ENCODE results near the gene NWD2. TPM values are rescaled to one million over a fixed set of nuclear protein-coding genes. Genes with fewer than 3 reads are reported as not detected.
A peak's percentile ranks its signal among the peaks of the same experiment; 100 is the strongest.

The NWD2 gene
- polyA plus RNA-seq, 3 donors: not detected

GRCh38 chr4:37389366-37389765 is 144.8 kb downstream of the NWD2 start:
- Histone ChIP-seq H3K4me3 (replicated peaks in 1 of 3; ENCODE audit: low read depth in 2 of 3, low read length in 3 of 3) (no peak overlapping the region), H3K36me3 (replicated peaks in 1 of 2; ENCODE audit: control insufficient read depth in 1 of 2, insufficient read depth in 2 of 2, low read length in 2 of 2) (no peaks in the 10 kb centered on the region), H3K27me3 (ENCODE audit: control insufficient read depth in 2 of 2, insufficient read depth in 2 of 2, low read length in 2 of 2) (no peaks in the 10 kb centered on the region), H4K20me1 (ENCODE audit: insufficient read depth, low read length) (no peaks in the 10 kb centered on the region), H3K4me2 (replicated peaks; ENCODE audit: extremely low read depth, low read length, poor library complexity, severe bottlenecking) (no peak overlapping the region), H3K9me3 (replicated peaks in 1 of 2; ENCODE audit: control insufficient read depth in 1 of 2, insufficient read depth in 1 of 2, low read length in 2 of 2) (peaks cover 0 to 2% of the 10 kb centered on the region in 2 donors), H3K27ac (ENCODE audit: low read depth in 1 of 2, low read length in 2 of 2) (peak overlapping the region in 1 of 2 donors; percentile 35), H2AFZ (ENCODE audit: insufficient read depth, low read depth, low read length, poor library complexity, severe bottlenecking) (no peak overlapping the region), H3K4me1 (ENCODE audit: control insufficient read depth in 1 of 2, insufficient read depth in 2 of 2, low read length in 2 of 2) (peaks cover 41 to 43% of the 10 kb centered on the region in 2 donors), H3K9ac (ENCODE audit: insufficient read depth, low read length, poor library complexity, severe bottlenecking) (no peak overlapping the region), H3K79me2 (ENCODE audit: insufficient read depth, low read length) (no peaks in the 10 kb centered on the region)
- TF ChIP-seq, protein P1, sequence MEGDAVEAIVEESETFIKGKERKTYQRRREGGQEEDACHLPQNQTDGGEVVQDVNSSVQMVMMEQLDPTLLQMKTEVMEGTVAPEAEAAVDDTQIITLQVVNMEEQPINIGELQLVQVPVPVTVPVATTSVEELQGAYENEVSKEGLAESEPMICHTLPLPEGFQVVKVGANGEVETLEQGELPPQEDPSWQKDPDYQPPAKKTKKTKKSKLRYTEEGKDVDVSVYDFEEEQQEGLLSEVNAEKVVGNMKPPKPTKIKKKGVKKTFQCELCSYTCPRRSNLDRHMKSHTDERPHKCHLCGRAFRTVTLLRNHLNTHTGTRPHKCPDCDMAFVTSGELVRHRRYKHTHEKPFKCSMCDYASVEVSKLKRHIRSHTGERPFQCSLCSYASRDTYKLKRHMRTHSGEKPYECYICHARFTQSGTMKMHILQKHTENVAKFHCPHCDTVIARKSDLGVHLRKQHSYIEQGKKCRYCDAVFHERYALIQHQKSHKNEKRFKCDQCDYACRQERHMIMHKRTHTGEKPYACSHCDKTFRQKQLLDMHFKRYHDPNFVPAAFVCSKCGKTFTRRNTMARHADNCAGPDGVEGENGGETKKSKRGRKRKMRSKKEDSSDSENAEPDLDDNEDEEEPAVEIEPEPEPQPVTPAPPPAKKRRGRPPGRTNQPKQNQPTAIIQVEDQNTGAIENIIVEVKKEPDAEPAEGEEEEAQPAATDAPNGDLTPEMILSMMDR (IDR thresholded peaks at IDR 0.05): no peak
- Mint-ChIP-seq H3K36me3 (no peaks in the 10 kb centered on the region), H3K4me3 (no peak overlapping the region), H3K27me3 (ENCODE audit: low read depth in 3 of 3) (peaks cover 0 to 2% (median 0%) of the 10 kb centered on the region in 3 donors), H3K27ac (peak overlapping the region in 4 of 7 donors; percentile 33 to 83 (median 42)), H3K4me1 (peaks cover 42% of the 10 kb centered on the region), H3K9me3 (peaks cover 0 to 3% (median 0%) of the 10 kb centered on the region in 7 donors)
- intact Hi-C loops (cut with micrococcal nuclease): loop anchor here in 1 of 2 donors (5.0 kb wide), 1 partner anchor 1037 kb away; no protein-coding TSS in a partner anchor
- DNase-seq: no peak
- 83% methylated on average over 2 of the region's 7 CpGs for WGBS (ENCODE audit: insufficient coverage)

GRCh38 chr4:37389967-37390580 is 145.5 kb downstream of the NWD2 start:
- no peak overlapping the region for H3K9ac ChIP-seq (ENCODE audit: insufficient read depth, low read length, poor library complexity, severe bottlenecking)
- Mint-ChIP-seq H3K4me3 (peak overlapping the region; percentile 43 to 51), H3K36me3 (no peaks in the 10 kb centered on the region), H3K27ac (peak overlapping the region in 1 of 7 donors; percentile 64), H3K27me3 (ENCODE audit: low read depth in 3 of 3) (no peaks in the 10 kb centered on the region), H3K9me3 (peaks cover 0 to 3% (median 0%) of the 10 kb centered on the region in 7 donors), H3K4me1 (peaks cover 45% of the 10 kb centered on the region)
- intact Hi-C loops (cut with micrococcal nuclease): loop anchor here in 1 of 2 donors (5.0 kb wide), 1 partner anchor 1038 kb away; no protein-coding TSS in a partner anchor
- peaks cover 43 to 49% of the 10 kb centered on the region in 2 donors for H3K4me1 ChIP-seq (ENCODE audit: control insufficient read depth in 1 of 2, insufficient read depth in 2 of 2, low read length in 2 of 2)
- H2AFZ ChIP-seq (ENCODE audit: insufficient read depth, low read depth, low read length, poor library complexity, severe bottlenecking): peak overlapping the region; percentile 54
- H3K36me3 ChIP-seq (replicated peaks in 1 of 2; ENCODE audit: control insufficient read depth in 1 of 2, insufficient read depth in 2 of 2, low read length in 2 of 2): no peaks in the 10 kb centered on the region
- H3K4me3 ChIP-seq (replicated peaks in 1 of 3; ENCODE audit: low read depth in 2 of 3, low read length in 3 of 3): no peak overlapping the region
- H3K9me3 ChIP-seq (replicated peaks in 1 of 2; ENCODE audit: control insufficient read depth in 1 of 2, insufficient read depth in 1 of 2, low read length in 2 of 2): peaks cover 0 to 2% of the 10 kb centered on the region in 2 donors
- TF ChIP-seq, protein P1 (IDR thresholded peaks at IDR 0.05): peak; percentile 74
- no peaks in the 10 kb centered on the region for H3K79me2 ChIP-seq (ENCODE audit: insufficient read depth, low read length)
- H3K27me3 ChIP-seq (ENCODE audit: control insufficient read depth in 2 of 2, insufficient read depth in 2 of 2, low read length in 2 of 2): no peaks in the 10 kb centered on the region
- no peak overlapping the region for H3K27ac ChIP-seq (ENCODE audit: low read depth in 1 of 2, low read length in 2 of 2)
- no peak overlapping the region for H3K4me2 ChIP-seq (replicated peaks; ENCODE audit: extremely low read depth, low read length, poor library complexity, severe bottlenecking)
- 20% methylated on average over 1 of the region's 7 CpGs for WGBS (ENCODE audit: insufficient coverage)
- H4K20me1 ChIP-seq (ENCODE audit: insufficient read depth, low read length): no peaks in the 10 kb centered on the region
- peak; percentile 33 to 66 (median 48) for DNase-seq
